HepG2 (cell line): Measurements from ENCODE around the gene UCKL1. TPM values are rescaled to one million over a fixed set of nuclear protein-coding genes. Genes with fewer than 3 reads are reported as not detected.

Experiments used
- ATRX ChIP-seq: sonication (generic); formaldehyde crosslinking; IDR thresholded peaks from 2 replicates; pipeline ENCODE4 v1.4.0; 2020; ENCODE audit warnings: missing genetic modification reagents, borderline replicate concordance
- CC2D1A ChIP-seq: sonication (generic); formaldehyde crosslinking; IDR thresholded peaks from 2 replicates; pipeline ENCODE4 v1.8.1; 2023; ENCODE audit warnings: mild to moderate bottlenecking, missing genetic modification reagents
- FOXO4 ChIP-seq: sonication (generic); formaldehyde crosslinking; conservative IDR thresholded peaks from 2 replicates; pipeline ENCODE4 v1.8.1; 2023; ENCODE audit warnings: missing genetic modification reagents
- HNF4A ChIP-seq: sonication (generic); formaldehyde crosslinking; IDR thresholded peaks from 2 replicates; pipeline ENCODE4 v1.4.0; 2020; ENCODE audit warnings: missing genetic modification reagents
- HOMEZ ChIP-seq: IDR thresholded peaks from 2 replicates; pipeline ENCODE4 v1.6.1; 2016; ENCODE audit warnings: low read depth
- MAFK ChIP-seq, 2 experiments: IDR thresholded peaks in 1 of 2; conservative IDR thresholded peaks in 1 of 2; 2 replicates each; pipeline ENCODE4 v1.6.1; 2011; ENCODE audit warnings: improper control_type of control experiment in 2 of 2, low read length in 2 of 2
- MBNL3 ChIP-seq: fragments of 250-450 bp; sonication (Bioruptor Pico); conservative IDR thresholded peaks from 2 replicates; pipeline ENCODE4 v1.8.0; 2022; ENCODE audit warnings: mild to moderate bottlenecking, inconsistent platforms
- NFE2 ChIP-seq: sonication (generic); formaldehyde crosslinking; IDR thresholded peaks from 2 replicates; pipeline ENCODE4 v1.4.0; 2020; ENCODE audit warnings: missing genetic modification reagents
- NR2C2 ChIP-seq: sonication (generic); formaldehyde crosslinking; IDR thresholded peaks from 2 replicates; pipeline ENCODE4 v1.4.0; 2020; ENCODE audit warnings: missing genetic modification reagents, mild to moderate bottlenecking, moderate library complexity, borderline replicate concordance
- PTBP1 ChIP-seq: fragments of 200-400 bp; formaldehyde crosslinking; IDR thresholded peaks from 2 replicates; pipeline ENCODE4 v1.6.1; 2018; ENCODE audit warnings: low read length, low read depth; ENCODE audit not compliant: poor library complexity, severe bottlenecking
- RAD51 ChIP-seq: fragments of 450-650 bp; IDR thresholded peaks from 2 replicates; pipeline ENCODE4 v1.6.1; 2016; ENCODE audit warnings: borderline replicate concordance
- SMYD3 ChIP-seq: sonication (generic); formaldehyde crosslinking; IDR thresholded peaks from 2 replicates; pipeline ENCODE4 v1.8.1; 2023; ENCODE audit warnings: mild to moderate bottlenecking, missing genetic modification reagents
- STAT6 ChIP-seq: sonication (generic); formaldehyde crosslinking; IDR thresholded peaks from 2 replicates; pipeline ENCODE4 v1.4.0; 2020; ENCODE audit warnings: missing genetic modification reagents, mild to moderate bottlenecking, borderline replicate concordance
- ZBTB39 ChIP-seq: sonication (generic); formaldehyde crosslinking; IDR thresholded peaks from 2 replicates; pipeline ENCODE4 v1.5.0; 2020; ENCODE audit warnings: missing genetic modification reagents
- ZBTB44 ChIP-seq: sonication (generic); formaldehyde crosslinking; IDR thresholded peaks from 2 replicates; pipeline ENCODE4 v1.4.0; 2020; ENCODE audit warnings: missing genetic modification reagents
- ZFP36L1 ChIP-seq: sonication (generic); formaldehyde crosslinking; IDR thresholded peaks from 2 replicates; pipeline ENCODE4 v1.8.0; 2022; ENCODE audit warnings: mild to moderate bottlenecking, missing genetic modification reagents, moderate library complexity
- ZNF768 ChIP-seq: sonication (generic); formaldehyde crosslinking; IDR thresholded peaks from 2 replicates; pipeline ENCODE4 v1.4.0; 2020; ENCODE audit warnings: missing genetic modification reagents
- ZNF839 ChIP-seq: sonication (generic); formaldehyde crosslinking; IDR thresholded peaks from 2 replicates; pipeline ENCODE4 v1.4.0; 2020; ENCODE audit warnings: missing genetic modification reagents, mild to moderate bottlenecking, borderline replicate concordance
- ZNF883 ChIP-seq: sonication (generic); formaldehyde crosslinking; IDR thresholded peaks from 2 replicates; pipeline ENCODE4 v1.5.1; 2020; ENCODE audit warnings: mild to moderate bottlenecking, missing genetic modification reagents; ENCODE audit errors: not compliant biosample characterization
- ZSCAN9 ChIP-seq: IDR thresholded peaks from 2 replicates; pipeline ENCODE4 v1.6.1; 2016; ENCODE audit warnings: borderline replicate concordance
- polyA plus RNA-seq, 8 experiments: library from polyadenylated mRNA; depleted of rRNA in 3 of 8; stranded (reverse) in 7 of 8; unstranded in 1 of 8; fragments of >200 nt; fragmentation: Illumina TruSeq in 4 of 8; extraction: Trizol in 4 of 8; gene quantifications; 2 replicates each; pipeline versions ENCODE4 v1.2.1 to v1.2.3, GENCODE V29; 2011 to 2016; ENCODE audit warnings: low read depth in 4 of 8, missing spikeins in 1 of 8, mixed read lengths in 1 of 8; ENCODE audit not compliant: insufficient read depth in 1 of 8
- total RNA-seq, 5 experiments: library from RNA; depleted of rRNA; stranded (reverse); fragments of >200 nt; fragmentation: Illumina TruSeq; extraction: Trizol; gene quantifications; 2 replicates each; pipeline ENCODE4 v1.2.3, GENCODE V29; 2016; ENCODE audit warnings: low read depth in 1 of 5

UCKL1 gene
- total and polyA plus RNA-seq, 2 of the 13 experiments (the other 11 are each of a cell fraction or from before 2014, with no cell fraction given), result 50.2 to 126 TPM

- TF ChIP-seq ZSCAN9 (peak; percentile 92; the same call in 1 of the 2 replicates), ZBTB44 (peak; percentile 90; the same call in 1 of the 2 replicates), ZNF768 (CRISPR knock-in tag) (no peak; the same call in 1 of the 2 replicates), ZNF839 (CRISPR knock-in tag) (no peak), ZBTB39 (CRISPR knock-in tag) (no peak), FOXO4 (CRISPR knock-in tag) (no peak), CC2D1A (CRISPR knock-in tag) (no peak), STAT6 (no peak), ZNF883 (CRISPR knock-in tag) (peak; percentile 46), RAD51 (no peak), HNF4A (no peak), NR2C2 (CRISPR knock-in tag) (no peak), PTBP1 (peak; percentile 97), SMYD3 (no peak), HOMEZ (CRISPR knock-in tag) (peak; percentile 58; the same call in 1 of the 2 replicates), ATRX (no peak), ZFP36L1 (CRISPR knock-in tag) (0 out of 2 replicates have a peak, but pooled peaks have one; percentile 33), MAFK (conservative IDR thresholded peaks at IDR 0.05 in 1 of 2, IDR thresholded peaks at IDR 0.05 in 1 of 2; ENCODE audit: low read length in 2 of 2) (no peak; a peak in 1 of 4 replicates), NFE2 (CRISPR knock-in tag) (peak; percentile 54; the same call in 1 of the 2 replicates), MBNL3 (CRISPR knock-in tag) (no peak)
Measured at GRCh38 chr20:63957004-63957689, 931 bp upstream of the UCKL1 start (continued).
